MCF 10A (cell line): Measurements from ENCODE around the gene C5orf58. TPM values are rescaled to one million over a fixed set of nuclear protein-coding genes. Genes with fewer than 3 reads are reported as not detected.
A peak's percentile ranks its signal among the peaks of the same experiment; 100 is the strongest.

Experiments used
- BruUV-seq: library from RNA; stranded (reverse); fragments of 400-500 nt; replicated peaks from 2 replicates; lab custom pipeline; 2021; lab: Mats Ljungman, UMichigan
- CTCF ChIA-PET: fragments of 300-600 bp; sonication (Branson Sonifier 250); formaldehyde crosslinking; extraction: SDS; loops from one replicate; lab custom pipeline; 2021; ENCODE audit warnings: antibody characterized with exemption, inconsistent platforms; lab: Yijun Ruan, JAX
- POLR2A ChIA-PET: fragments of 300-600, 350-650 bp; sonication (Branson Sonifier 250); formaldehyde crosslinking; extraction: SDS; loops from one replicate; lab custom pipeline; 2020; ENCODE audit warnings: antibody characterized with exemption, inconsistent platforms; lab: Yijun Ruan, JAX
- DNase-seq: peaks from one replicate; pipeline ENCODE4 v3.0.0-alpha.2; 2018; ENCODE audit not compliant: unreplicated experiment
- H3K27ac Mint-ChIP-seq: one replicate; pipeline ENCODE4 v1.8.0; 2022; ENCODE audit warnings: mild to moderate bottlenecking, low read depth, mixed read lengths; ENCODE audit not compliant: unreplicated experiment
- H3K27me3 Mint-ChIP-seq: one replicate; pipeline ENCODE4 v1.8.0; 2022; ENCODE audit warnings: mixed read lengths; ENCODE audit not compliant: insufficient read depth, unreplicated experiment
- H3K36me3 Mint-ChIP-seq: one replicate; pipeline ENCODE4 v1.8.0; 2022; ENCODE audit warnings: mild to moderate bottlenecking, moderate library complexity, mixed read lengths; ENCODE audit not compliant: insufficient read depth, unreplicated experiment
- H3K4me1 Mint-ChIP-seq: one replicate; pipeline ENCODE4 v1.8.0; 2022; ENCODE audit warnings: mixed read lengths; ENCODE audit not compliant: insufficient read depth, unreplicated experiment
- H3K4me3 Mint-ChIP-seq: one replicate; pipeline ENCODE4 v1.8.0; 2022; ENCODE audit warnings: mild to moderate bottlenecking, moderate library complexity, mixed read lengths; ENCODE audit not compliant: unreplicated experiment
- H3K9me3 Mint-ChIP-seq: one replicate; pipeline ENCODE4 v1.8.0; 2022; ENCODE audit warnings: mixed read lengths; ENCODE audit not compliant: unreplicated experiment
- CTCF ChIP-seq: fragments of 200-600 bp; IDR thresholded peaks from one replicate; pipeline ENCODE4 v1.8.0; 2022; ENCODE audit warnings: antibody characterized with exemption, mild to moderate bottlenecking; ENCODE audit not compliant: unreplicated experiment
- intact Hi-C: fragments of 100-400 bp; cut with micrococcal nuclease; formaldehyde crosslinking; loops from 2 replicates; pipeline ENCODE4 v1.14.1; 2022
- total RNA-seq: library from RNA; stranded (reverse); gene quantifications from 2 replicates; pipeline ENCODE4 v1.2.3, GENCODE V29; 2022

The C5orf58 gene
- total RNA-seq, 1 experiment from 2014 or later: not detected

GRCh38 chr5:170226661-170227060 lies 6.1 kb upstream of the C5orf58 start:
- no peak for TF ChIP-seq CTCF
- no peaks in the 10 kb centered on the region for H3K27me3 Mint-ChIP-seq
- POLR2A ChIA-PET: interaction anchor here (0.6 to 1.2 kb wide), 4 partner anchors 9 to 191 kb away, joined by 3 to 4 read pairs (median 3); no protein-coding TSS in a partner anchor
- intact Hi-C loops: loop anchor here (1.0 to 2.0 kb wide), 5 partner anchors 42 to 397 kb away; no protein-coding TSS in a partner anchor
- no peak for DNase-seq
- CTCF ChIA-PET: interaction anchor here (0.6 to 12.5 kb wide), 42 partner anchors 10 to 424 kb away, joined by 3 to 465 read pairs (median 7); partner anchors contain the start of gene INSYN2B
- H3K4me3 Mint-ChIP-seq: no peak overlapping the region
- H3K36me3 Mint-ChIP-seq: no peaks in the 10 kb centered on the region
- BruUV-seq: no TSS peak
- H3K9me3 Mint-ChIP-seq: no peaks in the 10 kb centered on the region
- H3K27ac Mint-ChIP-seq: peak overlapping the region; percentile 6
- no peaks in the 10 kb centered on the region for H3K4me1 Mint-ChIP-seq

- CTCF ChIA-PET: interaction anchor here (0.6 to 12.5 kb wide), 5 partner anchors 128 to 405 kb away, joined by 3 to 465 read pairs (median 3); no protein-coding TSS in a partner anchor
- Mint-ChIP-seq H3K27me3 (no peaks in the 10 kb centered on the region), H3K9me3 (no peaks in the 10 kb centered on the region), H3K27ac (no peak overlapping the region), H3K4me1 (no peaks in the 10 kb centered on the region), H3K36me3 (no peaks in the 10 kb centered on the region), H3K4me3 (no peak overlapping the region)
- BruUV-seq: no TSS peak
- TF ChIP-seq CTCF: no peak
- no peak for DNase-seq
- intact Hi-C loops: no loop called here
- POLR2A ChIA-PET: no interaction called here
These were observed 3.9 kb upstream of the C5orf58 start for GRCh38 chr5:170228762-170229435.

- Mint-ChIP-seq H3K4me3 (no peak overlapping the region), H3K4me1 (no peaks in the 10 kb centered on the region), H3K36me3 (no peaks in the 10 kb centered on the region), H3K27ac (no peak overlapping the region), H3K27me3 (peaks cover 22% of the 10 kb centered on the region), H3K9me3 (no peaks in the 10 kb centered on the region)
- ChIA-PET CTCF (interaction anchor here (1.2 to 6.1 kb wide), 3 partner anchors 8 to 405 kb away, joined by 5 to 75 read pairs (median 23); no protein-coding TSS in a partner anchor), POLR2A (no interaction called here)
- no peak for TF ChIP-seq CTCF
- no peak for DNase-seq
- intact Hi-C loops: no loop called here
- no TSS peak for BruUV-seq
These were observed 640 bp downstream of the C5orf58 start for GRCh38 chr5:170233358-170233892.
